ENCODE data around the gene TRIM52.
"Not testable (repeated sequence)": the region's sequence is repeated elsewhere in the genome, so short reads cannot be mapped to it uniquely, and the experiment has no call there.

Gene TRIM52

DNA sequence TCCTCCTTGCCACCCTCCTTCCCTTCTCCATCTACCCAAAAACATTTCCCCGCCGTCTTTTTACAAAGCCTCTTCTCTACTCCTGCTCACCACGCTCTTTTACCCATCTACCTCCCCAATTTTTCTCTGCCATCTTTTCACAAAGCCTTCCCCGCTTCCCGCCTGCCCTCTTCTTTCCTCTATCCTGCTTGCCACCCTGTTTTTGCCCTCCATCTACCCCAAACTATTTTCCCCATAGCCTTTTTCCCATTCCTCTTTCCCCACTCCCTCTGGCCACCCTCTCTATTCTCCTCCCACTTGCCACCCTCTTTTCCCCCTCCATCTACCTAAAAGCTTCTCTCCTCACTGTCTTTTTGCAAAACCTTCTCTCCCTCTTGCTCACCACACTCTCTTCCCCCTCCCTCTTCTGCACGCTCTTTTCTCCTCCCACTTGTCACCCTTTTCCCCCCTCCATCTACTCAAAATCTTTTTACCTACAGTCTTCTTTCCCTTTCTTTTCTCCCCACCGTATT is 19.4 kb upstream of the TRIM52 start:
- Histone ChIP-seq H3K27ac (ENCODE audit: insufficient read depth, low read depth, low read length, poor library complexity, severe bottlenecking) (no peak overlapping the region), H3K9me3 (ENCODE audit: control insufficient read depth, low read length) (no peaks in the 10 kb centered on the region), H3K36me3 (ENCODE audit: control insufficient read depth, insufficient read depth, low read length) (peaks cover under 1% of the 10 kb centered on the region), H3K4me1 (ENCODE audit: control insufficient read depth, insufficient read depth, low read length) (no peaks in the 10 kb centered on the region), H3K4me3 (ENCODE audit: insufficient read depth, low read depth, low read length) (peak overlapping the region; percentile 73), H3K27me3 (ENCODE audit: control insufficient read depth, insufficient read depth, low read length, poor library complexity, severe bottlenecking) (no peaks in the 10 kb centered on the region)
- 4 to 6% methylated on average over 7 of the region's 7 CpGs for WGBS, 2 experiments

GRCh38 chr5:181273433-181273744 is 12.4 kb upstream of the TRIM52 start:
- WGBS, 2 experiments = 31 to 40% methylated on average over 26 to 28 of the region's 28 CpGs
- H3K27ac ChIP-seq (ENCODE audit: insufficient read depth, low read depth, low read length, poor library complexity, severe bottlenecking); H3K4me3 ChIP-seq (ENCODE audit: insufficient read depth, low read depth, low read length); H3K27me3 ChIP-seq (ENCODE audit: control insufficient read depth, insufficient read depth, low read length, poor library complexity, severe bottlenecking); H3K4me1 ChIP-seq (ENCODE audit: control insufficient read depth, insufficient read depth, low read length); H3K9me3 ChIP-seq (ENCODE audit: control insufficient read depth, low read length); H3K36me3 ChIP-seq (ENCODE audit: control insufficient read depth, insufficient read depth, low read length): not testable (repeated sequence)

DNA sequence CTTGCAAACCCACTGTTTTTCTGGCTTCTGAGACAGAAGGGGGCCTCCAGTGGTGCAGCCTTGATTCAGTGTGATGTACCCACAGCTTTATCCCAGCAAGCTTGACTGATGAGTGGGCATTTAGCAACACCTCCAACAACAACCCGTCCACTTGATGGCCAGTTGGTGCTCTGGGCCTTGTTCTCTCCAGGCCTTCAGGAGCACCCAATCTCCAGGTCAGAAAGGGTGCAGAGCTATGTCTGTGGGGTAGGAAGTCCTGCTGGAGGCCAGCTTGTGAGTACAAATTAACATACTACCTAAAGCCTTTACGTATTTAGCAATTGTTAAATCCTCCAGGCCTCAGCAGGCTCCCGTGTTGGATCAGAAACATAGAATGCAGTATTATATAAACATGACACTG is 10.1 kb upstream of the TRIM52 start:
- peaks cover 5% of the 10 kb centered on the region for H3K4me1 ChIP-seq (ENCODE audit: control insufficient read depth, insufficient read depth, low read length)
- 84 to 100% methylated on average over 2 to 3 of the region's 3 CpGs for WGBS, 2 experiments
- H3K27ac ChIP-seq (ENCODE audit: insufficient read depth, low read depth, low read length, poor library complexity, severe bottlenecking) = no peak overlapping the region
- no peak overlapping the region for H3K4me3 ChIP-seq (ENCODE audit: insufficient read depth, low read depth, low read length)
- H3K9me3 ChIP-seq (ENCODE audit: control insufficient read depth, low read length) = no peaks in the 10 kb centered on the region
- no peaks in the 10 kb centered on the region for H3K27me3 ChIP-seq (ENCODE audit: control insufficient read depth, insufficient read depth, low read length, poor library complexity, severe bottlenecking)
- no peaks in the 10 kb centered on the region for H3K36me3 ChIP-seq (ENCODE audit: control insufficient read depth, insufficient read depth, low read length)

GRCh38 chr5:181267907-181268306 is 7.0 kb upstream of the TRIM52 start:
- WGBS, 2 experiments = 88 to 89% methylated on average over 11 to 12 of the region's 12 CpGs
- not testable (repeated sequence) for H3K9me3 ChIP-seq (ENCODE audit: control insufficient read depth, low read length); H3K27ac ChIP-seq (ENCODE audit: insufficient read depth, low read depth, low read length, poor library complexity, severe bottlenecking); H3K27me3 ChIP-seq (ENCODE audit: control insufficient read depth, insufficient read depth, low read length, poor library complexity, severe bottlenecking); H3K4me3 ChIP-seq (ENCODE audit: insufficient read depth, low read depth, low read length); H3K36me3 ChIP-seq (ENCODE audit: control insufficient read depth, insufficient read depth, low read length)
- H3K4me1 ChIP-seq (ENCODE audit: control insufficient read depth, insufficient read depth, low read length) = peaks cover 17% of the 10 kb centered on the region

DNA sequence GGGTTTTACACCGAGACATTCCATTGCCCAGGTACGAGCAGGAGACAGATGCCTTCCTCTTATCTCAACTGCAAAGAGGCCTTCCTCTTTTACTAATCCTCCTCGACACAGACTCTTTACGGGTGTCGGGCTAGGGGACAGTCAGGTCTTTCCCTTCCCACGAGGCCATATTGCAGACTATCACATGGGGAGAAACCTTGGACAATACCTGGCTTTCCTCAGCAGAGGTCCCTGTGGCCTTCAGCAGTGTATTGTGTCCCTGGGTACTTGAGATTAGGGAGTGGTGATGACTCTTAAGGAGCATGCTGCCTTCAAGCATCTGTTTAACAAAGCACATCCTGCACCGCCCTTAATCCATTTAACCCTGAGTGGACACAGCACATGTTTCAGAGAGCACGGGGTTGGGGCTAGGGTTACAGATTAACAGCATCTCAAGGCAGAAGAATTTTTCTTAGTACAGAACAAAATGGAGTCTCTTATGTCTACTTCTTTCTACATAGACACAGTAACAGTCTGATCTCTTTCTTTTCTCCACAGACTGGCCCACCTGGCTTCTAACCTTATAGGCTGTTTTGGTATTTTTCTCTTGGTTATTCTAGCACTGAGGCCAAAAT is 6.5 kb upstream of the TRIM52 start:
- 53 to 54% methylated on average over 8 of the region's 8 CpGs for WGBS, 2 experiments

DNA sequence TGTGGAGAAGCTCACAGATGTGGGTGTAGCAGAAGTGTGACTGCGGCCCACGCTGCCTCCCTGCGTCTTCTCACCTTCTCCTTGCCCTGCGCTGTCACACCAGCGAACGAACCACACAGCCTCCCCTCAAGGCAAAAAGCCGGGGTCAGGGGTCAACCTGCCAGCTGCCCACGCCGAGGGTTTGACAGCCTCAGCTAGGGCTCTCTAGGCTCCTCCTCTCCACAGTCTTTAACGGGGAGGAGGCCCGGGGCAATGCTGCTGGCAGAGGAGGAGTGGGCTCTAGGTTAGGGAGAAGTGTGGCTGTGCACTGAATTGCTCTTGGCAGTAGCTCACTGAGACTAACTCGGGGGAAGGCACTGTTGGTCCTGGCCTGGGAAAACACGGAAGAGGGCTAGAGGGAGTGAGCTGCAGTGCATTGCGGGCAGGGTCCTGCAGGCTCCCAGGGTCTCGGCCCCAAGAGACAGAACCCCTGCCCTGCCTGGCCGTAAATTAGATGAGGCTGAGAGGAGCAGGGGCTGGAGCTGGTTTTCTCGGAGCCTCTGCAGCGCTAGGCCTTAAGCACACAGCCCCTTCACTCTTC is 4.2 kb upstream of the TRIM52 start:
- H3K9me3 ChIP-seq (ENCODE audit: control insufficient read depth, low read length) = no peaks in the 10 kb centered on the region
- H3K4me1 ChIP-seq (ENCODE audit: control insufficient read depth, insufficient read depth, low read length) = peaks cover 17% of the 10 kb centered on the region
- H3K27ac ChIP-seq (ENCODE audit: insufficient read depth, low read depth, low read length, poor library complexity, severe bottlenecking) = no peak overlapping the region
- no peak overlapping the region for H3K4me3 ChIP-seq (ENCODE audit: insufficient read depth, low read depth, low read length)
- no peaks in the 10 kb centered on the region for H3K27me3 ChIP-seq (ENCODE audit: control insufficient read depth, insufficient read depth, low read length, poor library complexity, severe bottlenecking)
- H3K36me3 ChIP-seq (ENCODE audit: control insufficient read depth, insufficient read depth, low read length) = no peaks in the 10 kb centered on the region
- WGBS, 2 experiments = 71 to 72% methylated on average over 18 of the region's 18 CpGs

More for the DNA sequence above, 6.5 kb upstream of the TRIM52 start:
- peaks cover 17% of the 10 kb centered on the region for H3K4me1 ChIP-seq (ENCODE audit: control insufficient read depth, insufficient read depth, low read length)
- not testable (repeated sequence) for H3K27me3 ChIP-seq (ENCODE audit: control insufficient read depth, insufficient read depth, low read length, poor library complexity, severe bottlenecking); H3K4me3 ChIP-seq (ENCODE audit: insufficient read depth, low read depth, low read length); H3K36me3 ChIP-seq (ENCODE audit: control insufficient read depth, insufficient read depth, low read length); H3K9me3 ChIP-seq (ENCODE audit: control insufficient read depth, low read length); H3K27ac ChIP-seq (ENCODE audit: insufficient read depth, low read depth, low read length, poor library complexity, severe bottlenecking)

DNA sequence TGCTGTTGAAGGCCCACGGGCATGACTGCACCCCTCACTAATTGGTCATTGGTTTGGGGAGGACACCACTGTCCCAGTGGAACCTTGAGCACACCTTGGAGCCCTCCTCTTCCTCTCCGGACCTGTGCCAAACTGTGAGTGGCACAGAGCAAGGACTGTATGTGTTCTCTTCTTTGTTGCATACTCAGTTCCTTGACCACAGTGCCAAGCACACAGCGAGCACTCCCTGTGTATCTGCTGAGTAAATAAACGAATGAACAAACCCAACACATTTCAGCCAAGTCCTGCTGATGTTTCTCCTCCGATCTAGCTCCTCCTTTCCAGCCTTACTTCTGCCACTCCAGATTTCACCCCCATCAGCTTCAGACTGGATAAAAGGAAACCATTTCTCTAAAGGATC is 2.7 kb upstream of the TRIM52 start:
- Histone ChIP-seq H3K9me3 (ENCODE audit: control insufficient read depth, low read length) (no peaks in the 10 kb centered on the region), H3K27ac (ENCODE audit: insufficient read depth, low read depth, low read length, poor library complexity, severe bottlenecking) (no peak overlapping the region), H3K36me3 (ENCODE audit: control insufficient read depth, insufficient read depth, low read length) (no peaks in the 10 kb centered on the region), H3K4me3 (ENCODE audit: insufficient read depth, low read depth, low read length) (no peak overlapping the region), H3K27me3 (ENCODE audit: control insufficient read depth, insufficient read depth, low read length, poor library complexity, severe bottlenecking) (no peaks in the 10 kb centered on the region), H3K4me1 (ENCODE audit: control insufficient read depth, insufficient read depth, low read length) (peaks cover 25% of the 10 kb centered on the region)
- WGBS, 2 experiments = 94 to 97% methylated on average over 5 of the region's 5 CpGs

- Histone ChIP-seq H3K36me3 (ENCODE audit: control insufficient read depth, insufficient read depth, low read length) (peaks cover 4% of the 10 kb centered on the region), H3K4me3 (ENCODE audit: insufficient read depth, low read depth, low read length) (peak overlapping the region; percentile 93), H3K9me3 (ENCODE audit: control insufficient read depth, low read length) (no peaks in the 10 kb centered on the region), H3K27ac (ENCODE audit: insufficient read depth, low read depth, low read length, poor library complexity, severe bottlenecking) (peak overlapping the region; percentile 81), H3K4me1 (ENCODE audit: control insufficient read depth, insufficient read depth, low read length) (peaks cover 21% of the 10 kb centered on the region), H3K27me3 (ENCODE audit: control insufficient read depth, insufficient read depth, low read length, poor library complexity, severe bottlenecking) (no peaks in the 10 kb centered on the region)
- 0% methylated on average over 59 of the region's 59 CpGs for WGBS, 2 experiments
Observed at GRCh38 chr5:181261320-181262049, 542 bp upstream of the TRIM52 start.

- Histone ChIP-seq H3K27ac (ENCODE audit: insufficient read depth, low read depth, low read length, poor library complexity, severe bottlenecking) (peak overlapping the region; percentile 70), H3K4me1 (ENCODE audit: control insufficient read depth, insufficient read depth, low read length) (peaks cover 12% of the 10 kb centered on the region), H3K27me3 (ENCODE audit: control insufficient read depth, insufficient read depth, low read length, poor library complexity, severe bottlenecking) (no peaks in the 10 kb centered on the region), H3K9me3 (ENCODE audit: control insufficient read depth, low read length) (no peaks in the 10 kb centered on the region), H3K4me3 (ENCODE audit: insufficient read depth, low read depth, low read length) (peak overlapping the region; percentile 93), H3K36me3 (ENCODE audit: control insufficient read depth, insufficient read depth, low read length) (peaks cover 8% of the 10 kb centered on the region)
- 6 to 7% methylated on average over 26 of the region's 26 CpGs for WGBS, 2 experiments
Observed at GRCh38 chr5:181259974-181260719, 796 bp downstream of the TRIM52 start.

DNA sequence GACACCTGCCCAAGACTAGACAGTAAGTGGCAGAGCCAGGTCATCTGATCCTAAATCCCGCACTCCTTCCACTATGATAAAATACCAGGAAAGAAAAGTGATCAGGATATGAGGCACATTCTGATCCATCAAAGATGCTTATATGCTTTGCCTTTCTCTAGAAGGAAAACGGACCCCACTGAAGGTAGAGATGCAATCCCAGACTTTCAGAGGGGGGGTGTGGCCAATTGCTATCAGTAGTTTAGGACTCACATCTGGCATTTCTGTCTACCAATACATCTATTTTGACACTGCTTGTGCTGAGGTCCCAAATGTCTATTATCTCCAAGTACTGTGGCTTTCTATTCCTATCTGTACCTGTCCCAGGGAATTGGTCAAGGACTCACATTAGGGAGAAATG is 1.7 kb downstream of the TRIM52 start:
- no peak overlapping the region for H3K27ac ChIP-seq (ENCODE audit: insufficient read depth, low read depth, low read length, poor library complexity, severe bottlenecking)
- peak overlapping the region; percentile 93 for H3K4me3 ChIP-seq (ENCODE audit: insufficient read depth, low read depth, low read length)
- no peaks in the 10 kb centered on the region for H3K9me3 ChIP-seq (ENCODE audit: control insufficient read depth, low read length)
- 63 to 72% methylated on average over 2 of the region's 2 CpGs for WGBS, 2 experiments
- no peaks in the 10 kb centered on the region for H3K27me3 ChIP-seq (ENCODE audit: control insufficient read depth, insufficient read depth, low read length, poor library complexity, severe bottlenecking)
- peaks cover 9% of the 10 kb centered on the region for H3K36me3 ChIP-seq (ENCODE audit: control insufficient read depth, insufficient read depth, low read length)
- H3K4me1 ChIP-seq (ENCODE audit: control insufficient read depth, insufficient read depth, low read length) = peaks cover 8% of the 10 kb centered on the region

Data from ectodermal cell (in vitro differentiated cells).